ENCODE measurements around the gene PDE4B. TPM values are rescaled to one million over a fixed set of nuclear protein-coding genes. Genes with fewer than 3 reads are reported as not detected.
A peak's percentile ranks its signal among the peaks of the same experiment; 100 is the strongest.

PDE4B gene
- total RNA-seq, 2 donors from 2014 or later, result 18.1 to 55.4 TPM

GRCh38 chr1:66284746-66285145 lies 492.1 kb downstream of the PDE4B start:
- no peak overlapping the region for H3K27ac ChIP-seq
- 94% methylated on average over 2 of the region's 2 CpGs for WGBS
- TF ChIP-seq POLR2A (IDR thresholded peaks at IDR 0.05) (no peak), CTCF (IDR thresholded peaks at IDR 0.05) (no peak)
- intact Hi-C loops (cut with DNase I), result no loop called here
- H3K36me3 ChIP-seq, result no peaks in the 10 kb centered on the region
- no peaks in the 10 kb centered on the region for H3K4me1 ChIP-seq (replicated peaks)
- DNase-seq (ENCODE audit: low spot score), result no peak
- H3K9me3 ChIP-seq, result no peaks in the 10 kb centered on the region
- no peaks in the 10 kb centered on the region for H3K27me3 ChIP-seq (replicated peaks; ENCODE audit: insufficient read depth)
- H3K4me3 ChIP-seq, result no peak overlapping the region

DNA sequence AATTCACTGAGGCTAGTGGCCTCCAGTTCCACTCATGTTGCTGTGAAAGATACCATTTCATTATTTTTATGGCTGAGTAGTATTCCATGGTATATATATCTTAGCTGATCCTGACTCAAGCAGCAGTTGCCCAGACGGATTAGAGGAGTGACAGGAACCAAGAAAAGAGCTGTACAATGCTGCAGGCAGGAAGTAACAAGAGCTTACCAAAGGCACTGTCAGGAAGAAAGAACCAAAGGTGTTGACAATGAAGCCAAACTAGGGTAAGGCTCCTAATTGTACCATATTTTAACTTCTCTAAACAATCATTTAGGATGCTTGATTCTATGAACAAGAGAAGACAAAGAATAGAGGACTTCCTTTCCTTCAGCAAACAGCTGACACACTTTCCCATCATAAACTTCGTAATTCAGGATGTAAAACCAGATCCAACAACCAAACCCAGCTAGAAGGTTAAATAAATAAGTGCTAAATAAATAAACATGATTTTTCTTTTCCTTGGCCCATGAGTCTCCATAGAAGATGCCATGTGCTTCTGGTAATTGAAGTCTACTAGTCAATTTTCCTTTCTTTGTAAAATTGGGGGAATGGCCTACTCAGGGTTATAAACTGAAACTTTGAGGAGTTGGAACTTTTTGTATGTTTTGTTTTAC lies 493.0 kb downstream of the PDE4B start:
- no peak overlapping the region for H3K27ac ChIP-seq
- intact Hi-C loops (cut with DNase I), result no loop called here

GRCh38 chr1:66286307-66286706 lies 493.6 kb downstream of the PDE4B start:
- intact Hi-C loops (cut with DNase I), result no loop called here
- no peak for TF ChIP-seq CTCF (IDR thresholded peaks at IDR 0.05)
- no peak for TF ChIP-seq POLR2A (IDR thresholded peaks at IDR 0.05)
- TF ChIP-seq POLR2AphosphoS5 (IDR thresholded peaks at IDR 0.05), result no peak
- no peak for DNase-seq (ENCODE audit: low spot score)
- Histone ChIP-seq H3K4me3 (no peak overlapping the region), H3K4me1 (replicated peaks) (no peaks in the 10 kb centered on the region), H3K27ac (no peak overlapping the region), H3K36me3 (no peaks in the 10 kb centered on the region), H3K27me3 (replicated peaks; ENCODE audit: insufficient read depth) (no peaks in the 10 kb centered on the region), H3K9me3 (no peaks in the 10 kb centered on the region)

More for the DNA sequence above, 493.0 kb downstream of the PDE4B start:
- 50% methylated on average over 2 of the region's 2 CpGs for WGBS
- TF ChIP-seq POLR2AphosphoS5 (IDR thresholded peaks at IDR 0.05) (peak; percentile 65), CTCF (IDR thresholded peaks at IDR 0.05) (no peak), POLR2A (IDR thresholded peaks at IDR 0.05) (no peak)
- Histone ChIP-seq H3K27me3 (replicated peaks; ENCODE audit: insufficient read depth) (no peaks in the 10 kb centered on the region), H3K4me3 (no peak overlapping the region), H3K9me3 (no peaks in the 10 kb centered on the region), H3K36me3 (no peaks in the 10 kb centered on the region), H3K4me1 (replicated peaks) (no peaks in the 10 kb centered on the region)
- DNase-seq (ENCODE audit: low spot score), result no peak

DNA sequence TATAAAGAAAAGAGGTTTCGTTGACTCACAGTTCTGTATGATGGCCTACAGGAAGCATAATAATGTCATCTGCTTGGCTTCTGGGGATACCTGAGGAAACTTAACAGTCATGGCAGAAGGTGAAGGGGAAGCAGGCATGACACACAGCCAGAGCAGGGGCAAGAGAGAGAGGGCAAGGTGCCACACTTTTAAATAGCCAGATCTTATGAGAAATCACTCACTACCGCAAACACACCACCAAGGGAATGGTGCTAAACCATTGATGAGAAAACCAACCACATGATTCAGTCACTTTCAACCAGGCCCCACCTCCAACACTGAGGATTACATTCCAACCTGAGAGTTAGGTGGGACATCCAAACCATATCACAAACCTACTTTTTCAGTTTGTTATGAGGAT lies 495.4 kb downstream of the PDE4B start:
- no peak for TF ChIP-seq POLR2A (IDR thresholded peaks at IDR 0.05)
- TF ChIP-seq POLR2AphosphoS5 (IDR thresholded peaks at IDR 0.05), result no peak
- no peak for TF ChIP-seq CTCF (IDR thresholded peaks at IDR 0.05)
- Histone ChIP-seq H3K36me3 (no peaks in the 10 kb centered on the region), H3K9me3 (no peaks in the 10 kb centered on the region), H3K27ac (no peak overlapping the region), H3K4me3 (no peak overlapping the region), H3K4me1 (replicated peaks) (no peaks in the 10 kb centered on the region), H3K27me3 (replicated peaks; ENCODE audit: insufficient read depth) (no peaks in the 10 kb centered on the region)
- intact Hi-C loops (cut with DNase I), result no loop called here
- no peak for DNase-seq (ENCODE audit: low spot score)
- 94% methylated on average over 2 of the region's 2 CpGs for WGBS

DNA sequence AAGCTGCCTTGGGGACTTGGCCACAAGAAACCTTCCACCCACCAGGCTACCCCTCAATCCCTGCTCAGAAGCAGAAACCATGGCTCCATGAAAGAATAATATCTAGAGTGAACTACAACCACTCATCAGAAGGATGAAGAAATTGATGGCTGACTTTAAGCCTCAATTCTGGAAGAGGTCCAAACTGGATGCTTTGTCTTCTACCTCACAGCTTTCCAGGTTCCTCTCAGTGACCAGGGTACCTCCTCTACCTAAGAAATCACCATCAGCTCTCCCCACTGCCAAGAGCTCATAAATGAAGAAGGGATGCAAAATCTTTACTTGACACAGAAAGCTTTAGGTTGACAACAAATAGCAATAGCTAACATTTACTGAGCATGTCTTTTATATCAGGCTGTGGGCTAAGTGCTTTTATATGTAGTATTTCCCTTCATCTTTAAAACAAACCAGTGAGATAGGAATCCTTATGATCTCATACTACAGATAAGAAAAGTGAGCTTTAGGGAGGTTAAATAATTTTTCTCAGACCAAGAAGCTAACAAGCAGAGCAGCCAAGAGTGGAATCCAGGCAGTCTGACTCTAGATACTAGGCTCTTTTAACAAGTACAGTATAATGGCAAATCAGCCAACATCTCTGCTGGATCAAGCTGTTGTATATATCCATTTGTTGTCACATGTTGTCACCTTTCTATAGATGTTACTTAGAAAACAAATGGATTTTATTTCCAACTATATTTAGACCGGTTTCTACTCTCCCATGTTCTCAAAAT lies 498.3 kb downstream of the PDE4B start:
- no peaks in the 10 kb centered on the region for H3K36me3 ChIP-seq
- intact Hi-C loops (cut with DNase I), result no loop called here
- no peak overlapping the region for H3K27ac ChIP-seq
- H3K9me3 ChIP-seq, result no peaks in the 10 kb centered on the region
- no peak for DNase-seq (ENCODE audit: low spot score)
- no peaks in the 10 kb centered on the region for H3K4me1 ChIP-seq (replicated peaks)
- WGBS, result 31% methylated on average over 1 of the region's 1 CpG
- no peaks in the 10 kb centered on the region for H3K27me3 ChIP-seq (replicated peaks; ENCODE audit: insufficient read depth)
- no peak overlapping the region for H3K4me3 ChIP-seq
- TF ChIP-seq POLR2A (IDR thresholded peaks at IDR 0.05) (no peak), POLR2AphosphoS5 (IDR thresholded peaks at IDR 0.05) (no peak), CTCF (IDR thresholded peaks at IDR 0.05) (no peak)
